ENCODE measurements around the gene WNT2B.

DNA sequence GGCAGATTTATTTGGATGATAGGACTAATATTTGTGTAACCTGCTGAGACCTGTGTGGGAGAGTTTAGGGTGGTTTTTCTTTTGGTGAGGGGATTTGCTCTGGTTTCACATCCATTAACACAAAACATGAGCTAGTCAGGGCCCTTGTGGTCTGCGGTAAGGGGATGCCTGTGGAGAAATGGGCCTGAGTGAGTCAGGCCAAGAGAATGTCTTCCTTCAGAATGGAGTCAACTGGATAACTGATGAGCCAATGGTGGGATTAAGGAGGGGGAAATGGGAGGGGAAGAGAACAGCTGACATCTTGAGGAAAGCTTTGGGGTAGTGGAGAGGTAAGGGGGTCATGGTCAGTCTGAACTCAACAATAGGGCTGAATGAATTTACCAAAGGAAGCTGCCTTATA is 13.9 kb downstream of the WNT2B start:
- TF ChIP-seq CTCF (IDR thresholded peaks at IDR 0.05): no peak
- no peak for TF ChIP-seq POLR2A (IDR thresholded peaks at IDR 0.05)
